ENCODE data around the gene PERM1.

- TF ChIP-seq CTCF (IDR thresholded peaks at IDR 0.05) (no peak), POLR2A (IDR thresholded peaks at IDR 0.05; ENCODE audit: low read depth) (no peak), POLR2AphosphoS5 (IDR thresholded peaks at IDR 0.05) (no peak), EP300 (IDR thresholded peaks at IDR 0.05) (no peak)
Observed at GRCh38 chr1:996851-997712, 15.2 kb upstream of the PERM1 start.

All from esophagus muscularis mucosa (tissue), 4 donors.